ENCODE measurements around the gene MUC16.
"Not testable (repeated sequence)": the region's sequence is repeated elsewhere in the genome, so short reads cannot be mapped to it uniquely, and the experiment has no call there.

Gene MUC16

DNA sequence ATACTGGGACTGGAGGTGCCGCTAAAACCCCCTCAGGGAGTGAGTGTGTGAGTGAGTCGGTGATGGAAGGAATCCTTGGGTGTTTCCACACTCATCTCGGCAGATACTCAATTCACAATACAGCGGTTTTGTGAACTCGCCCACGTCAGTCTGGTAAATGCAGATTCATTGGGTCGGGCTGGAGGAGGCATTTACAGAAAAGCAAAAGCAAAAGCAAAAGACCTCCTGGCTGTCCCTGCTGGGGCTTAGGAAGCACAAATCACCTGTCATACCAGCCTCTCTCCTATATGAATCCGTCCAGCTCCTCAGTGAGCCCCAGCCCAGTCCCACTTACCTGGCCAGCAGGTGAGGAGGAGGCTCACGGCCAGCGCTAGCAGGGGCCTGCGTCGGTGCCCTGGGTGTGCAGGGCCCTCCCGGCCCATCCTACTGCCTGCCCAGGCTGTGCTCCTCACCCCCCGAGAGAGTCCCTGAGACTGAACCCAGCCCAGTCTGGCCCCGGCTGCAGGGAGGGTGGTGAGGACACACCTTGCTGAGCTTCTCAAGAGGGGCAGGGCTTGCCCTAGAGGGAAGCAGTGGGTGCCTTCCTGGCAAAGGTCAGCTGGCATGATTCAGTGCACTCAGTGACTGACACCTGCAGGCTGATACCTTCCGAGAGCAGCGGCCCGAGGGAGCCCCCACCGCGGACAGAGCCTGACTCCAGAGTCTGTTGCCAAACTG, at the start of gene MUC16:
Gene MUC16, minus strand, starts transcription at position 475 of the 717 bp plus-strand sequence.
- DNase-seq (ENCODE audit: low spot score) = no peak

DNA sequence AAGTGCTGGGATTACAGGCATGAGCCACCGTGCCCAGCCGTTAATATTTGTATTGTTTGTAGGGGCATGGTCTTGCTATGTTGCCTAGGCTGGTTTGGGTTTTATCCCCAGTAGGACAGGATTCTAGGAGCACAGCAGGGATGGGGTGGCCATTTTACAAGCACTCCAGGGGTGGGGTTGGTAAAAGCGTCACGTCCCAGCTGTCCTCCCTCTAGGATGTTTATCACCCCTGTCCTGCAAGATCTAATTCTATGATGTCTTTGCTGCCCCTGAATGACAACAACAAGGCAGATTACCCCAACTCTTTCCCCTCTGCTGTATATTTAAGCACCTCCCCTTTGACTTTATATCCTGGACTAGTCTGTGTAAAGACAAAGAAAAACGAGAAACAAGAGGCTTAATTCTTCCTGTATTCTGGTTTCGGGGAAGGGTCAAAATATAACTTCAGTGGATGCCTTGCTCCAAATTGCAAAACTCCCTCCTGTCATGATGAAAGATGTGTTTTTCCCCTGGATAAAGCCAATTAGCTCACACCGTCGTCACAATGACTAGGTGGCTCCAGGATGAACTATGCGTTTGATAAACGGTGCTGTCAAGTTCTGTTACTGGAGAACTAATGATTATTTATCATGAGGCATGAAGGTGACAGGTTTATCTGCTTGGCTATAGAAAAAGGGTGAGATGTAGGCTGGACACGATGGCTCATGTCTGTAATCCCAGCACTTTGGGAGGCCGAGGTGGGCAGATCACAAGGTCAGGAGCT, 48.9 kb upstream of the MUC16 start:
- no peak for DNase-seq (ENCODE audit: low spot score)

DNA sequence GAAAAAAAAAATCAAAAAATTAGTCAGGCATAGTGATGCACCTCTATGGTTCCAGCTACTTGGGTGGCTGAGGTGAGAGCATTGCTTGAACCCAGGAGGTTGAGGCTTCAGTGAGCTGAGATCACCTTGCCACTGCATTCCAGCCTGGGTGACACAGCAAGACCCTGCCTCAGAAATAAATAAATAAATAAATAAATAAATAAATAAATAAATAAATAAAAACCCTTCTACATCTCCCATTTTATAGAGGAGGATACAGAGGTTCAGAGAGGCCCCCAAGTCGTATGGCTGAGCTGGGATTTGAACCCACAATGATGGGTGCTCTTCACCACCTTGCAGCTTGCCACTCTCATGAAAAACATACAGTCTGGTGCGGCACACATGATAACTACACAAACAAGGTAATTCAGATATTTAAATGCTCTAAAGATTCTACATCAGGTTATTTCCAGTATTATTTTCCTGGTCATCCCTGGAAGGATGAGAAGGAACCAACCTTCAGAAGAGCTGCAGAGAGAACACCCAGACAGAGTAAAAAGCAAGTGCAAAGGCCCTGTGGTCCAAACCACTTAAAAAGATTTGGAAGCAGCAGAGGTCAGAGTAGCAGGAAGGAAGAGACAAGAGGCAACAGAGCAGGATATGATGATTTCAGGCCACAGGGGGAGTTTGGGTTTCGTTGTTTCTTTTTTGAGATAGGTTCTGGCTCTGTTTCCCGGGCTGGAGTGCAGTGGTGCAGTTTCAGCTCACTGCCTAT, 47.5 kb upstream of the MUC16 start:
- DNase-seq (ENCODE audit: low spot score) = no peak

DNA sequence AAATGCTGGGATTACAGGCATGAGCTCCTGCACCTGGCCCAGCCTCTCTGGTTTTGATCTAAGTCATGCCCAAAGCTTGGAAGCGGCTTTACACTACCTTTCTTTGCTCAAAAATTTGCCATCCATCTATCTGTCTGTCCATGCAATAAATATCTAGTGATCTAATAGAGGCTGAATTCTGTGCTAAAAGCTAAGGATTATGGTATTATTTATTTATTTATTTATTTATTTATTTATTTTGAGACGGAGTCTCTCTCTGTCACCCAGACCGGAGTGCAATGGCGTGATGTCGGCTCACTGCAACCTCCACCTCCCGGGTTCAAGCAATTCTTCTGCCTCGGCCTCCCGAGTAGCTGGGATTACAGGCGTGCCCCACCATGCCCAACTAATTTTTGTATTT, 45.9 kb upstream of the MUC16 start:
- DNase-seq (ENCODE audit: low spot score) = not testable (repeated sequence)

DNA sequence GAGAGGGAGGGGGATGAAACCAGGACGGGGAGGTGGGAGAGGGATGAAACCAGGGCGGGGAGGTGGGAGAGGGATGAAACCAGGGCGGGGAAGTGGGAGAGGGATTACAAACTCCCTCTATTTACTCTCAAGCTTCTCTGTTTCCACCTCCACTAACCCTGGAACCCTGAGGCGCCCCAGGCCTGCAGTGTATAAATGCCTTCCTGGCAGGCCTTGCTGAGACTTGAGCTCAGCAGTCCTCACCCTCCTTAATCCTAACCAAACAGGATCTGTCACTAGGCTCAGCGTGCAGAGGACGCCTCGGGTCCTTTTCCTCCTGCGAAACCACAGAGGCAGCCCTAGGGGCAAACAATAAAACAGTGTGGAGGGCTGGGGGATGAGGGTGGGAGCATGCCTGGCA, 44.6 kb upstream of the MUC16 start:
- no peak for DNase-seq (ENCODE audit: low spot score)

DNA sequence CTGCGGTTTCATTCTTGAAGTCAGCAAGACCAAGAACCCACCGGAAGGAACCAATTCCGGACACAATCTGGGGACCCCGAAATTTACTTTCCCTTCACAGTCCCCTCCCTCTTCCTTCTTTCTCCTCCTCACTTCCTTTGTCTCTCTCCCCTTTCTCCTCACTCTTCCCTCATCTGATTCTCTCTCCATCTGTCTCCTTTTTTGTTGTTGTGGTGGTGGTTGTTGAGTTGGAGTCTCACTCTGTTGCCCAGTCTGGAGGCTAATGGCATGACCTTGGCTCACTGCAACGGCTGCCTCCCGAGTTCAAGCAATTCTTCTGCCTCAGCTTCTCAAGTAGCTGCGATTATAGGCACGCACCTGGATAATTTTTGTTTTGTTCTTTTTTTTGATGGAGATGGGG, 44.0 kb upstream of the MUC16 start:
- no peak for DNase-seq (ENCODE audit: low spot score)

DNA sequence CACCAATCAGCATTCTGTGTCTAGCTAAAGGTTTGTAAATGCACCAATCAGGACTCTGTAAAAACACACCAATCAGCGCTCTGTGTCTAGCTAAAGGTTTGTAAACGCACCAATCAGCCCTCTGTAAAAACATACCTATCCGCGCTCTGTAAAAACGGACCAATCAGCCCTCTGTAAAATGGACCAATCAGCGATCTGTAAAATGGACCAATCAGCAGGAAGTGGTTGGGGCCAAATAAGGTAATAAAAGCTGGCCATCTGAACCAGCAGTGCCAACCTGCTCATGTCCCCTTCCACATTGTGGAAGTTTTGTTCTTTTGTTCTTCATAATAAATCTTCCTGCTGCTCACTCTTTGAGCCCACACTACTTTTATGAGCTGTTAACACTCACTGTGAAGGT, 43.5 kb upstream of the MUC16 start:
- not testable (repeated sequence) for DNase-seq (ENCODE audit: low spot score)

DNA sequence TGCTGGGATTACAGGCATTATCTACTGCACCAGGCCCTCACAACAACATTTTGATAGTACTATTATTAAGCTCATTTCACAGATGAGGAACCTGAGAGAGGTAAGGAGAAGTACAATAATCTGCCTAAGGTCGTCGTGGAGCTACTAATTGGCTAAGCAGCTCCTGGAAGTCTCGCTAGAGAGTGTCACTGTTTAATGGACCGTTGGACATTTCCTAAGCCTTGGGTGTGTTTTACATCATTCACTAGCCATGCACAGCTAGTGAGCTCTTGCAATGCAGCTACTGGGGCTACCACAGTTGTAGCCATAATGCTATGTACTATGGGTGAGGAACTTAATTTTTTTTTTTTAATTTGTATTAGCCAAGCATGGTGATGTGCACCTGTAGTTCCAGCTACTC, 42.7 kb upstream of the MUC16 start:
- no peak for DNase-seq (ENCODE audit: low spot score)

DNA sequence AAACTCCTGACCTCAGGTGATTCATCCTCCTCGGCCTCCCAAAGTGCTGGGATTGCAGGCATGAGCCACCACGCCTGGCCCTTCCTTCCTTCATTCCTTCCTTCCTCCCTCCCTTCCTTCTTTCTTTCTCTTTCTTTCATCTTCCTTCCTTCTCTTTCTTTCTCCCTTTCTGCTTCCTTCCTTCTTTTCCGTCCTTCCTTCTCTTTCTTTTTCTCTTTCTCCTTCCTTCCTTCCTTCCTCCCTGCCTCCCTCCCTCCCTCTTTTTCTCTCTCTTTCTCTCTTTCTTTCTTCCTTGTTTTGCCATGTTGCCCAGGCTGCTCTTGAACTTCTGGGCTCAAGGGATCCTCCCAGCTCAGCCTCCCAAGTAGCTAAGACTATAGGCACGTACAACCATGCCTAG, 36.5 kb upstream of the MUC16 start:
- DNase-seq (ENCODE audit: low spot score) = no peak

DNA sequence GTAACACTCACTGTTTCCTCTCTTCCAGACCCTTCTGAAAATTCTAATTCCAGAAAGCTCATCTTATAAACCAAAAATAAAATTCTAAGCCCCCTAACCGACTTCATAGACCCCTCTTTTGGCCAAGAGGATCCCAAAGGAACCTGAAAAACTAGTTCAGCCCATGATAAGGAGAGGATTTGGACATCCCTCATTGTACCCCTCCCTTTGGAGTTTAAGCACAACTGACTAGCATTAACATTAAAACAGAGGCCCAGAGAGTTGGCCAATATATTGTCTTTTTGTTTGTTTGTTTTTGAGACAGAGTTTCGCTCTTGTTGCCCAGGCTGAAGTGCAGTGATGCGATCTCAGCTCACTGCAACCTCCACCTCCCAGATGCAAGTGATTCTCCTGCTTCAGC, 34.2 kb upstream of the MUC16 start:
- no peak for DNase-seq (ENCODE audit: low spot score)

DNA sequence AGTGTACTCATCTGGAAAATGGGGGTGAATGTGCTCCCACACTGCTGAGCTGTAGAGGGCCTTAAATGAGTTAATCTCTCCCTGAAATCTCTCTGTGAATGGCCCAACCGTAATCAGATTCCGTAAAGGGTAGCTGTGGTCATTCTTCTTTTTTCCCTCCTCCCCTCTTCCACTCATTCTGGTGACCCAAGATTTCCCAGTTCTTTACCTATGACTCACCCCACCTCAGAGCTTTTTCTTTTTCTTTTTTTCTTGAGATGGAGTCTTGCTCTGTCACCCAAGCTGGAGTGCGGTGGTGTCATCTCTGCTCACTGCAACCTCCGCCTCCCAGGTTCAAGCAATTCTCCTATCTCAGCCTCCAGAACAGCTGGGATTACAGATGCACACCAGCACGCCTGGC, 33.3 kb upstream of the MUC16 start:
- no peak for DNase-seq (ENCODE audit: low spot score)

DNA sequence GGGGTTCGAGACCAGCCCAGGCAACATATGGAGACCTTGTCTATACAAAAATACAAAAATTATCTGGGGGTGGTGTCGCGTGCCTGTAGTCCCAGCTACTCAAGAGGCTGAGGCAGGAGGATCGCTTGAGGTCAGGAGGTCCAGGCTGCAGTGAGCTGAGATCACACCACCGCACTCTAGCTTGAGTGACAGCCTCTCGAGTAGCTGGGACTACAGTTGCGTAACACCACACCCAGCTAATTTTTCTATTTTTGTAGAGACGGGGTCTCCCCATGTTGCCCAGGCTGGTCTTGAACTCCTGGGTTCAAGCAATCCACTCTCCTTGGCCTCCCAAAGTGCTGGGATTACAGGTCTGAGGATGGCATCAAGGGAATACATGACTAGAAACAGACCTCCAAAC, 30.8 kb upstream of the MUC16 start:
- DNase-seq (ENCODE audit: low spot score) = no peak

DNA sequence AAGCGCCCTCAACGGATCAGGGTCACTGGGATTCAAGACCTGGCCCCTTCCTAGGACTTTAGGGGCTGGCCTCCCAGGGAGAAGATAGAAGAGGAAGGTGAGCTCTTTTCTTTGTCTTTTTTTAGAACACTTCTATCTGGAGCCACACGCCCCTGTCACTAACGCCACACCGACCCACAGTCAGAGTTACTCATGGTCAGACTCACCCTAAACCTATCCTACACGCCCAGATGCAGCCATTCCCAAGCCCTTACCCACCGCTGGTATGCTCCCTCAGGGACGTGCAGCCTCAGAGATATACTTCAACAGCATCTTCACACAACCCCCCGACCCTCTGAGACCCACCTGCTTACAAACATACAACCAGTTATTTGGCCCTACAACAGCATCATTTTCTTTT, 29.9 kb upstream of the MUC16 start:
- DNase-seq (ENCODE audit: low spot score) = no peak

DNA sequence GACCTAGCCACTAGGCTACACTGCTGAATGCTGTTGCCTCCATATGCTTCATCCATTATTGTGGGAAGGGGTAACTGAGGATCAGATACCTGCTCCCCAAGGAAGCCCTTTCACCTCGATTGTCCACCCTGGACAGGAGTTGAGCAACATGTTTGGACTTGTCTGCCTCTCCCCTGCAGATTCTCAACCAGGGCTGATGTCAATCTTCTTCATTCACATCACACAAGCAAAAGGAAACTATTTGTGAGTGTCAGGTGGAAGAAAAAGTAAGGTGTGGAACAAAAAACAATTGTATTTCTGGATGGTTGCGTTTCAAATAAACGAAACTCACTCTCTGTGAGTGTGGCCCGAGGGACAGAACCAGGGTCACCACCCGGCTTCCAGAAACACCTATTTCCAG, 29.5 kb upstream of the MUC16 start:
- DNase-seq (ENCODE audit: low spot score) = no peak

DNA sequence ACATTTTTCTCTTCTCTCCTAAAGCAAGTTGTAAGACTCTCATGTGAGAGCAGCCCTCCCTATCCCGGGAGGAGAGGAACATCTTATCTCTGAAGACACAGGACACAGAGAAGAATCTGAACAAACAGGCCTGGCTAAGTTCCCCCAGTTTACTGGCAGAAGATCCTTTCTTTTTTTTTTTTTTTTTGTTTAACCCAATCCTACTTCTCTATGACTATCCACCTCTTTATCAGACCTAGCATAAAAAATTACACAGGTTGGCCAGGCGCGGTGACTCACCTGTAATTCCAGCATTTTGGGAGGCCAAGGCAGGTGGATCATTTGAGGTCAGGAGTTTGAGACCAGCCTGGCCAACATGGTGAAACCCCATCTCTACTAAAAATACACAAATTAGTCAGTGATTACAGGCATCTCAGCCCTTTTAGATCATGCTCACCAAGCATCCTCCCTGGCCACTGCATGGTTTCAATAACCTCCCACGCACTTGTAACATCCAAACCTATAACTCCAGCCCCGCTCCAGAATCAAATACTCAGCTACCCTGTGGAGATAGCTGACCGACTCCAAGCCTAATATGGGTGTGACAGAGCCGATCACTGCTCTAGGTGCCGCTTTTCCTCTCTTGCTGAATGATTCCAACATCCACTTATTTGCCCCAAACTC, 27.3 kb upstream of the MUC16 start:
- no peak for DNase-seq (ENCODE audit: low spot score)

DNA sequence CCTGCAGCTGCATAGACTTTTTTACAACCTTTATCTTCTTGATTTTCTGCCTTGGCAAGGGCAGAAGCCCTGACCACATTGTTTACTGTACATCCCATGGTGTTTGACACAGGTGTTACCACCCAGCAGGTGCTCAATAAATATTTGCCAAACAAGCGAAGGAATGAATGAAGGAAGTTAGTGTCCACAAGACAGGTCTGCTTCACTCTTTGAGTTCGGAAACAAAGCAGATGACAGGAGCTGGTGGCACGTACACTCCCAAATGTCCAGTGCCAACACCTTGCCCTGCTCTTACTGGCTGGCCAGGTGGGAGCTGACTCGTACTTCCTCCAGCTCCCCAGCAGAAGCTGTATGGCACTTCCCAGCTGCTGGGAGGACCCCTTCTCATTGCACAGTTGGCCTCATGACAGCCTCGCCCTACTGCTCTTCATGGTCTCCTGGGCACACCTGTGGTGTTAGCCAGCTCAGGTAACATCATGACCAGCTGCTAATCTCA, 22.0 kb upstream of the MUC16 start:
- no peak for DNase-seq (ENCODE audit: low spot score)

DNA sequence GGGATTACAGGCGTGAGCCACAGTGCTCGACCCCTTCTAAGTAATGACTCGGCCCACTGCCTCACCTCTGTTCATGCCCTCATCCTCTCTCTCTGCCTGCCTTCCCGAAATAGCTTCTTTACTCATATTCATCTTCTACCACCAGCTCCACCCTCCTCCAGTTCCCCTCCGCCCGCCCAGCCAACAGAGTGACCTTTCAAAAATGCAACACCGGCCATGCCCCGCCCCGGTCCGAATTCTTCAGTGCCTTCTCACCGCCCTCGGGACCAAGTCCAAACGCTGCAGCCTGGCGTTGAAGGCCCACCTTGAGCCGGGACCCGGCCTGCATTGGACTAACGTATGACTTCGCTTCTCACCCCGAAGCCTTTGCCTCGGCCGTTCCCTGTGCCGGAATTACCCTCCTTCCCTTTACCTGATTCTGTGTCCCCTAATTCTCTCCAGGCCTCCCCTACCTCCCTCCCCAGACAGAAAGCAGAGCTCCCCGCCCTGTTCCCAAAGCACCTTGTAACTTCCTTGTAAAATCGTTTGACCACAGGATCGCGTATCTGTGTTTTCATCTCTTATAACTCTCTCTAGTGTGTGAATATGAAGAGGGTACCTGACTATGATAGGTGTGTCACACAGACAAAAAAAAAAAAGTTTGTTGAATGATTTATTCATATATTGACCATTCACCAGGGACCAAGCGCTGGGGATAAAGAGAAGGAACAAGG, 8.1 kb upstream of the MUC16 start:
- no peak for DNase-seq (ENCODE audit: low spot score)

DNA sequence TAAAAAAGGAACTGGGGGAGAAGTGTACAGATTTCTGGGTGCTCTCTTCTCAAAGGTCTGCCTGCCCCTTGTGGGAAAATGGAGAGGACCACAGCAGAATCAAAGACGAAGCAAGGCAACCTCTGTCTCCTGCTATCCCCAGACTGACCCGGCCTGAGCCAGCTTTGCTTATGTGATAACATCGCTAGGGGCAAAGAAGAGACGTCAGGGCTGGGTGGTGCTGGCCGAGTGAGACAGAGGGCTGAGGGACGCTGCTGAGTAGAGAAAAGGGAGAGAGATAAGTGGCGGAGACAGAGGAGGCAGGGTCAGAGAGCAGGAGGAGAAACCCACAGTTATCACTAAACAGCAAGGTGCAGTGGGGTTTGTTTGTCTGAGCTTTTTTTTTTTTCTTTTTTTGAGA, 4.6 kb upstream of the MUC16 start:
- no peak for DNase-seq (ENCODE audit: low spot score)

DNA sequence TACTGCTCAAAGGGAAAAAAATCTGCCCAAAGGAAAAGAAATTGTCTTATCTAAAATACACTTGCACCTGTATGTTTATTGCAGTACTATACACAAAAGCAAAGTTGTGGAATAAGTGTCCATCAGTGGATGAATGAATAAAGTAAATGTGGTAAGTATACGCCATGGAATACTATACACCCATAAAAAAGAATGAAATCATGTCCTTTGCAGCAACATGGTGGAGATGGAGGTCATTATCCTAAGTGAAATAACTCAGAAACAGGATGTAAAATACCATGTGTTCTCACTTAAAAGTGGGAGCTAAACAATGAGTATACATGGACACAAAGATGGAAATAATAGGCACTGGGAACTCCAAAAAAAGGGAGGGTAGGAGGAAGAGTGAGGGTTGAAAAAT, 3.8 kb upstream of the MUC16 start:
- DNase-seq (ENCODE audit: low spot score) = no peak

DNA sequence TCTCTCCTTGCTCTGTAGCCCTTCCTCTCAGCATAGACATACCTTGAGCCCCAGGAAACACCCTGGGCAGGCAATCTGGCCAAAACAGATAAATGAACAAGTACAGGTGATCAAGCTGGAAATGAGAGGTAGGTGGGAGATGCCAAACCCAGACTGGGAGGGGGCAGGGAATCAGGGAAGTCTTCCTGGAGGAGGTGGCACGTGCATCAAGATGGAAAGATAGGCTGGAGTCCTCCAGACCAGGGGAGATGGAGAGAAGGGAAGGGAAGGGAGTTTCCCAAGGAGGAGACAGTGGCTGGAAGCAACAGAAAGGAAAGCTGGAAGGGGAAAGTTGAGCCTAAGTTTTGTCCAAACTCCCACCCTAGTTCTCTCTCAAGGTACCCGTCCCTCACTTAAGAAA, 1.7 kb upstream of the MUC16 start:
- DNase-seq (ENCODE audit: low spot score) = no peak

DNA sequence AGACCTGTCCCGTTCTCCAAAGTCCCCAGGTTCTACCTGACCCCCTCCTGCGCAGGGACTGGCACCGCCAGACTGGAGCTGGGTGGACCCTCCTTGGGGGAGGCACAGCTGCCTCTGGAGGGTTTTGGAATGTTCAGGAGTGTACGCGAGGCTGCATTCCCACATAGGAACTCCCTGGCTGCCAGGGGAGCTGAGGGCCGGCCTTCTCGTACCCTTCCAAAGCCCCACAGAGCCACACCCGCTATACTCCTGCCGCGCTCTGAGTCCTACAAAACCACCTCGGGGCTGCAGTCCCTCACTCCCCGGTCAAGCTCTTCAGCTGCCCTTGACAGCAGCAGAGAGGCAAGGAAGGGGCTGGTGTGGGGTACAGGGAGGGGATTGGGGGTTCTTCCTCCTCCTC, 484 bp upstream of the MUC16 start:
- no peak for DNase-seq (ENCODE audit: low spot score)

DNA sequence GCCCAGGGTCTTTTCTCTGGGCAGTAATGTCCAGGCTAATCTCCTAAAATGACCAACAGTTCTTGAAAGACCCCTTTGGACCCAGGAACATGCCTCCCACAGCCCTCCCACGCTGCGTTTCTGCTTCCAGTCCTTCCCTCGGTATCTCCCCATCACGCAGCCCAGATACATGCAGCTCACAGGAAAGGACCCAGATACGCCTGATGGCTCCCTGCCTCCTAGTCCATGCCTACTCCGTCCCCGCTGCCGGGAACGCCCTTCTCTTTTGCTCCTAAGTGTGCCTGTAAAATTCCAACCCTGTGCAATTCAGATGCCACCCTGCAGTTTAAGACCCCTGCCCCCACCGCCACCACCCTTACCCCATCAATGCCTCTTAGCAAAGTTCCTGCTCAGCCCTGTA, 778 bp downstream of the MUC16 start:
- DNase-seq (ENCODE audit: low spot score) = no peak

Data from left forelimb (tissue), 1 donor.